ENCODE results near the gene ZNF786. TPM values are rescaled to one million over a fixed set of nuclear protein-coding genes. Genes with fewer than 3 reads are reported as not detected.

Gene ZNF786
- total and polyA plus RNA-seq, 9 of the 15 experiments (the other 6 are each of a cell fraction or from before 2014, with no cell fraction given): 0.31 to 5.4 (median 3.0) TPM

DNA sequence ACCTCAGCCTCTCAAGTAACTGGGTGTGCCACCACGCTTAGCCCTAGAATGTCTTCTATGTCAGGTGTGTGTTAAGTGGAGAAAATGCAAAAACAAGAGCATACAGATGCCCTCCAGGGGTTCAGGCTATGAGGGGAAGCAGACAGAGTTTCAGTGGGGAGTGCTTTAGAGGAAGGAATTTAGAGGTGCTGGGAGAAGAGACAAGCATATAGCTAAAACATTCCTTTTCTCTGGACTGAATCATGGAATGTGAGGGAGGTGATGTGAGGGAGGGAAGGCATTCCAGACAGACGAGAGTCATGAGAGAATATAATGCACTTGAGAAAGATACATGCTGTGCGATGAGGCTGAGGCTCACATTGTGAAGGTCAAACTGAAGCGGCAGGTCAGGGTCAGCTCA lies 6.6 kb upstream of the ZNF786 start:
- Histone ChIP-seq H4K20me1 (replicated peaks; ENCODE audit: control insufficient read depth, insufficient read depth, low read length) (no peaks in the 10 kb centered on the region), H3K27me3 (ENCODE audit: control insufficient read depth in 2 of 2, insufficient read depth in 2 of 2, low read length in 2 of 2) (peaks cover 11% of the 10 kb centered on the region in 2 experiments; a peak in 3 of 5 replicates), H3K36me3 (ENCODE audit: control insufficient read depth, insufficient read depth, low read length) (no peaks in the 10 kb centered on the region), H3K9me3 (replicated peaks; ENCODE audit: control insufficient read depth, insufficient read depth, low read depth, low read length) (no peaks in the 10 kb centered on the region), H3K27ac (ENCODE audit: extremely low read depth, low read depth, low read length) (no peak overlapping the region), H3K9ac (ENCODE audit: insufficient read depth in 1 of 2, low read depth in 2 of 2, low read length in 2 of 2) (no peak overlapping the region), H3K9me1 (ENCODE audit: control insufficient read depth, insufficient read depth, low read length) (no peaks in the 10 kb centered on the region), H3K79me2 (ENCODE audit: control insufficient read depth, insufficient read depth, low read length) (no peaks in the 10 kb centered on the region), H3K4me2 (ENCODE audit: insufficient read depth, low read length) (no peak overlapping the region), H2AFZ (ENCODE audit: low read depth, low read length) (0 out of 2 replicates have a peak overlapping the region, but pooled peaks have one; percentile 51), H3K4me1 (replicated peaks in 1 of 2; ENCODE audit: control insufficient read depth in 2 of 2, insufficient read depth in 2 of 2, low read length in 2 of 2) (peaks cover 4 to 7% of the 10 kb centered on the region in 2 experiments; a peak in 4 of 5 replicates), H3K4me3 (no peak overlapping the region)
- intact Hi-C loops (cut with micrococcal nuclease) (loop anchor here (10.0 kb wide), 1 partner anchor 292 kb away; no protein-coding TSS in a partner anchor), in situ Hi-C loops (cut with MboI) (no loop called here)
- no peak for DNase-seq (ENCODE audit: extremely low read depth in 1 of 4, low spot score in 3 of 4)
- ChIA-PET CTCF (ENCODE audit: low intra/inter-chr PET ratio) (interaction anchor here (0.7 kb wide), 1 partner anchor 25 kb away, joined by 4 read pairs; no protein-coding TSS in a partner anchor), POLR2A (interaction anchor here (0.6 to 1.3 kb wide), 2 partner anchors 13 to 50 kb away, joined by 3 to 4 read pairs; partner anchors contain the start of gene ZNF398)
- 25% methylated on average over 4 of the region's 4 CpGs for WGBS (ENCODE audit: insufficient coverage, low coverage, missing lambda C conversion rate)
- peak; percentile 9; the same call in 1 of the 3 replicates for ATAC-seq
- no peak for FAIRE-seq
- TF ChIP-seq PRMT5 (CRISPR knock-in tag; IDR thresholded peaks at IDR 0.05): no peak
- TF ChIP-seq PURB (CRISPR knock-in tag; IDR thresholded peaks at IDR 0.05; ENCODE audit: low read depth): no peak
- TF ChIP-seq, protein P1, sequence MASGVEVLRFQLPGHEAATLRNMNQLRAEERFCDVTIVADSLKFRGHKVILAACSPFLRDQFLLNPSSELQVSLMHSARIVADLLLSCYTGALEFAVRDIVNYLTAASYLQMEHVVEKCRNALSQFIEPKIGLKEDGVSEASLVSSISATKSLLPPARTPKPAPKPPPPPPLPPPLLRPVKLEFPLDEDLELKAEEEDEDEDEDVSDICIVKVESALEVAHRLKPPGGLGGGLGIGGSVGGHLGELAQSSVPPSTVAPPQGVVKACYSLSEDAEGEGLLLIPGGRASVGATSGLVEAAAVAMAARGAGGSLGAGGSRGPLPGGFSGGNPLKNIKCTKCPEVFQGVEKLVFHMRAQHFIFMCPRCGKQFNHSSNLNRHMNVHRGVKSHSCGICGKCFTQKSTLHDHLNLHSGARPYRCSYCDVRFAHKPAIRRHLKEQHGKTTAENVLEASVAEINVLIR (CRISPR knock-in tag; IDR thresholded peaks at IDR 0.05): no peak
- no peak for TF ChIP-seq RBM22 (IDR thresholded peaks at IDR 0.05; ENCODE audit: low read depth, low read length, poor library complexity, severe bottlenecking)
- TF ChIP-seq, protein P2, sequence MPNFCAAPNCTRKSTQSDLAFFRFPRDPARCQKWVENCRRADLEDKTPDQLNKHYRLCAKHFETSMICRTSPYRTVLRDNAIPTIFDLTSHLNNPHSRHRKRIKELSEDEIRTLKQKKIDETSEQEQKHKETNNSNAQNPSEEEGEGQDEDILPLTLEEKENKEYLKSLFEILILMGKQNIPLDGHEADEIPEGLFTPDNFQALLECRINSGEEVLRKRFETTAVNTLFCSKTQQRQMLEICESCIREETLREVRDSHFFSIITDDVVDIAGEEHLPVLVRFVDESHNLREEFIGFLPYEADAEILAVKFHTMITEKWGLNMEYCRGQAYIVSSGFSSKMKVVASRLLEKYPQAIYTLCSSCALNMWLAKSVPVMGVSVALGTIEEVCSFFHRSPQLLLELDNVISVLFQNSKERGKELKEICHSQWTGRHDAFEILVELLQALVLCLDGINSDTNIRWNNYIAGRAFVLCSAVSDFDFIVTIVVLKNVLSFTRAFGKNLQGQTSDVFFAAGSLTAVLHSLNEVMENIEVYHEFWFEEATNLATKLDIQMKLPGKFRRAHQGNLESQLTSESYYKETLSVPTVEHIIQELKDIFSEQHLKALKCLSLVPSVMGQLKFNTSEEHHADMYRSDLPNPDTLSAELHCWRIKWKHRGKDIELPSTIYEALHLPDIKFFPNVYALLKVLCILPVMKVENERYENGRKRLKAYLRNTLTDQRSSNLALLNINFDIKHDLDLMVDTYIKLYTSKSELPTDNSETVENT (CRISPR knock-in tag; IDR thresholded peaks at IDR 0.05): no peak
- TF ChIP-seq, protein P3, sequence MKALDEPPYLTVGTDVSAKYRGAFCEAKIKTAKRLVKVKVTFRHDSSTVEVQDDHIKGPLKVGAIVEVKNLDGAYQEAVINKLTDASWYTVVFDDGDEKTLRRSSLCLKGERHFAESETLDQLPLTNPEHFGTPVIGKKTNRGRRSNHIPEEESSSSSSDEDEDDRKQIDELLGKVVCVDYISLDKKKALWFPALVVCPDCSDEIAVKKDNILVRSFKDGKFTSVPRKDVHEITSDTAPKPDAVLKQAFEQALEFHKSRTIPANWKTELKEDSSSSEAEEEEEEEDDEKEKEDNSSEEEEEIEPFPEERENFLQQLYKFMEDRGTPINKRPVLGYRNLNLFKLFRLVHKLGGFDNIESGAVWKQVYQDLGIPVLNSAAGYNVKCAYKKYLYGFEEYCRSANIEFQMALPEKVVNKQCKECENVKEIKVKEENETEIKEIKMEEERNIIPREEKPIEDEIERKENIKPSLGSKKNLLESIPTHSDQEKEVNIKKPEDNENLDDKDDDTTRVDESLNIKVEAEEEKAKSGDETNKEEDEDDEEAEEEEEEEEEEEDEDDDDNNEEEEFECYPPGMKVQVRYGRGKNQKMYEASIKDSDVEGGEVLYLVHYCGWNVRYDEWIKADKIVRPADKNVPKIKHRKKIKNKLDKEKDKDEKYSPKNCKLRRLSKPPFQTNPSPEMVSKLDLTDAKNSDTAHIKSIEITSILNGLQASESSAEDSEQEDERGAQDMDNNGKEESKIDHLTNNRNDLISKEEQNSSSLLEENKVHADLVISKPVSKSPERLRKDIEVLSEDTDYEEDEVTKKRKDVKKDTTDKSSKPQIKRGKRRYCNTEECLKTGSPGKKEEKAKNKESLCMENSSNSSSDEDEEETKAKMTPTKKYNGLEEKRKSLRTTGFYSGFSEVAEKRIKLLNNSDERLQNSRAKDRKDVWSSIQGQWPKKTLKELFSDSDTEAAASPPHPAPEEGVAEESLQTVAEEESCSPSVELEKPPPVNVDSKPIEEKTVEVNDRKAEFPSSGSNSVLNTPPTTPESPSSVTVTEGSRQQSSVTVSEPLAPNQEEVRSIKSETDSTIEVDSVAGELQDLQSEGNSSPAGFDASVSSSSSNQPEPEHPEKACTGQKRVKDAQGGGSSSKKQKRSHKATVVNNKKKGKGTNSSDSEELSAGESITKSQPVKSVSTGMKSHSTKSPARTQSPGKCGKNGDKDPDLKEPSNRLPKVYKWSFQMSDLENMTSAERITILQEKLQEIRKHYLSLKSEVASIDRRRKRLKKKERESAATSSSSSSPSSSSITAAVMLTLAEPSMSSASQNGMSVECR (CRISPR knock-in tag; IDR thresholded peaks at IDR 0.05): no peak
- TF ChIP-seq, protein P4, sequence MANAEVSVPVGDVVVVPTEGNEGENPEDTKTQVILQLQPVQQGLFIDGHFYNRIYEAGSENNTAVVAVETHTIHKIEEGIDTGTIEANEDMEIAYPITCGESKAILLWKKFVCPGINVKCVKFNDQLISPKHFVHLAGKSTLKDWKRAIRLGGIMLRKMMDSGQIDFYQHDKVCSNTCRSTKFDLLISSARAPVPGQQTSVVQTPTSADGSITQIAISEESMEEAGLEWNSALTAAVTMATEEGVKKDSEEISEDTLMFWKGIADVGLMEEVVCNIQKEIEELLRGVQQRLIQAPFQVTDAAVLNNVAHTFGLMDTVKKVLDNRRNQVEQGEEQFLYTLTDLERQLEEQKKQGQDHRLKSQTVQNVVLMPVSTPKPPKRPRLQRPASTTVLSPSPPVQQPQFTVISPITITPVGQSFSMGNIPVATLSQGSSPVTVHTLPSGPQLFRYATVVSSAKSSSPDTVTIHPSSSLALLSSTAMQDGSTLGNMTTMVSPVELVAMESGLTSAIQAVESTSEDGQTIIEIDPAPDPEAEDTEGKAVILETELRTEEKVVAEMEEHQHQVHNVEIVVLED (CRISPR knock-in tag; IDR thresholded peaks at IDR 0.05): no peak
- BruUV-seq (replicated peaks): no TSS peak
